LNCaP clone FGC (cell line): ENCODE measurements around the gene RFLNA.

Experiments
- DNase-seq: peaks from one replicate; pipeline ENCODE4 v3.0.0-alpha.2; 2011; ENCODE audit warnings: low read depth
- H3K4me3 ChIP-seq: 2 replicates; pipeline ENCODE4 v1.5.1; 2011; ENCODE audit warnings: mild to moderate bottlenecking, low read depth, low read length, control low read depth
- TF ChIP-seq, protein P1 (sequence below): IDR thresholded peaks from 2 replicates; pipeline ENCODE4 v1.5.1; 2012; ENCODE audit warnings: mild to moderate bottlenecking; ENCODE audit not compliant: control insufficient read depth, insufficient read depth; ENCODE audit errors: extremely low read depth

RFLNA gene

DNA sequence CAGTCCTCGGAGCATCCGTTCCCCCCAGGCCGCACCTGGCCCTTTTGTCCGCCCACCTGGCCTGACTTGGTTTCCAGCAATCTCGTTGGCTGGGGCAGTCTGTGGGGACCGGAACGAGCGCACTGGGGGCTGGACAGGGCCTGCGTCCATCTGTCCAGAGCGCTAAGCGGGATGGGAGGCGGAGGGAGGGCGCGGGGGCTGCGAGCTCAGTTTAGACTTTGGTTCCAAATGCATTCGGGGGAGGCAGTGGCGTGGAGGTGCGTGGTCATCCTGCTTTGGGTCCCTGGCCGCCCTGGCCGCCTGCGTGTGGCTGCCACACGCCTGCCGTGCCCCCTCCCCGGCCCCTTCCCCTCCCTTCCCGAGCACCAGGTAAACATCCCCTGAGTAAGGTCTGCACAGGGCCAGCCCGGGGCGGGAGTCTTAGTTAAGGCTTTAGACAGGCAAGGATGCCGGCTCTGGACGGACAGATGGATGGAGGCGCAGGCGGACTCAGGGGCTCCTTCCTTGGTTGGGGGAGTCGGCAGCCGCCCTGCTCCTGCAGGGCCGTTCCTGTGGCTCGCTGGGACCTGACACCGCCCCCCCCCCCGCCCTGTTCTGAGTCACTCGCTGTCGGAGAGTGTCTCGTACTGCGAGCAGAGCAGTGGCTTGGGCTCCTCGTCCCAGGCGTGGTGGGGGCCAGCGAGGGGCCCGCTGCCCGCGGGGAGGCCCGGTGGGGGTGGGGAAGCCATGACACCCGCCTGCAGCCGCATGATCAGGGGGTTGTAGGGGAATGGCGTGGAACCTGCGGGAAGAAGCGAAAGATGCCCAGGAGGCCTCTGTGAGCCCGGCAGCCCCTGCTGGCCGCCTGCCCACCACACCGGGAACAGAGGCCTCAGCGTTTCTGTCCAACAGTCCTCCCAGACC lies 30.2 kb downstream of the RFLNA start:
- TF ChIP-seq, protein P1, sequence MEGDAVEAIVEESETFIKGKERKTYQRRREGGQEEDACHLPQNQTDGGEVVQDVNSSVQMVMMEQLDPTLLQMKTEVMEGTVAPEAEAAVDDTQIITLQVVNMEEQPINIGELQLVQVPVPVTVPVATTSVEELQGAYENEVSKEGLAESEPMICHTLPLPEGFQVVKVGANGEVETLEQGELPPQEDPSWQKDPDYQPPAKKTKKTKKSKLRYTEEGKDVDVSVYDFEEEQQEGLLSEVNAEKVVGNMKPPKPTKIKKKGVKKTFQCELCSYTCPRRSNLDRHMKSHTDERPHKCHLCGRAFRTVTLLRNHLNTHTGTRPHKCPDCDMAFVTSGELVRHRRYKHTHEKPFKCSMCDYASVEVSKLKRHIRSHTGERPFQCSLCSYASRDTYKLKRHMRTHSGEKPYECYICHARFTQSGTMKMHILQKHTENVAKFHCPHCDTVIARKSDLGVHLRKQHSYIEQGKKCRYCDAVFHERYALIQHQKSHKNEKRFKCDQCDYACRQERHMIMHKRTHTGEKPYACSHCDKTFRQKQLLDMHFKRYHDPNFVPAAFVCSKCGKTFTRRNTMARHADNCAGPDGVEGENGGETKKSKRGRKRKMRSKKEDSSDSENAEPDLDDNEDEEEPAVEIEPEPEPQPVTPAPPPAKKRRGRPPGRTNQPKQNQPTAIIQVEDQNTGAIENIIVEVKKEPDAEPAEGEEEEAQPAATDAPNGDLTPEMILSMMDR: no peak
- no peak overlapping the region for H3K4me3 ChIP-seq
- DNase-seq: no peak

DNA sequence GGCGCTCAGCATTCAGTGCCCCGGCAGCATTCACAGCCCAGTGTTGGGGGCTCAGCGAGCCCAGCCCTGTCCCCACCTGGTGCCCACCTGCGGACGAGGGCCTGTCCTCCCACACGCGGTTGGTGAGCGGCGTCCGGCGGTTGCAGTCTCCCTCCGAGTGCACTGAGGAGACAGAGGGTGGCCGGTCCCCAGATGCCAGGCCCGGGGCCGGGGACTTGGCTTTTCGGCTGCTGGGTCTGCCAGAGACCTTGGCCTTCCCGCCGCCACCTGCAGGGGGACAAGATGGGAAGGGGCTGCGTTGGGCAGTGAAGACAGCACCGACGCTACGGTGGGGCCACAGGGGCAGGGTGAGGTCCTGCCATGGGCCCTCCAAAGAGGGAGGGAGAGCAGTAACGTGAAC lies 31.2 kb downstream of the RFLNA start:
- H3K4me3 ChIP-seq: no peak overlapping the region
- TF ChIP-seq, protein P1: no peak
- DNase-seq: no peak

- TF ChIP-seq, protein P1: no peak
- no peak for DNase-seq
- H3K4me3 ChIP-seq: no peak overlapping the region
Observed at GRCh38 chr12:124326871-124327270, 32.0 kb downstream of the RFLNA start.

DNA sequence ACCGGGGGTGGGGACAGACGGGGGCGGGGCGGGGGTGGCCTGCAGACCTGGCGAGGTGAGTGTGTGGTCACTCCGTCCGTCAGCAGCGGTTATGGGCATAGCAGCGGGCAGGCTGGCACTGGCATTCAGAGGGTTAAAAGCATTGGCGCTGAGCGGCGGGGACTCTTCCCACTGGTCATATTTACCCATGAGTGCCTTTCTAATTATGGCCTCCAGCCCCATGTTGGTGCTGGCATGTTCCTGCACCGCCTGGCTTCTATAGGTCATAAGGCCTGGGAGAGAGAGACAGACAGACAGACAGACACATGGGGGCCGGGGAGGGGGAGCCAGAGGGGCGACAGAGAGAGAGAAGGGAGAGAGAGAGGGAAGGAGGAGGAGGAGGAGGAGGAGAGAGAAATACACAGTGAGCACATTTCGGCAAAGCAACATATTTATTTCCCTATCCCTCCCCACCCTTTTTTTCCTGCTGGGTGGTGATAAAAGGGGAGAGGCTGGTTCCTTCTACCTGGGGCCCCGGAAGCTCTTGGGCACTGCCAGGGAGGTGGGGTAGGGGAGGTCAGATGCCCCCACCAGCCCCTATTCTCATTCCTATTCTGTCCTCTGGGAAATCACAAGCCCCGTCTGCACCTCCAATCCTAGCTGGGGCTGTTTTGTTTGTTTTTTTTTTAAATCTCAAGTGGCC lies 32.6 kb downstream of the RFLNA start:
- no peak overlapping the region for H3K4me3 ChIP-seq
- TF ChIP-seq, protein P1: no peak
- no peak for DNase-seq

- TF ChIP-seq, protein P1: no peak
- H3K4me3 ChIP-seq: no peak overlapping the region
- no peak for DNase-seq
Observed at GRCh38 chr12:124328116-124328515, 33.2 kb downstream of the RFLNA start.

- DNase-seq: no peak
- TF ChIP-seq, protein P1: no peak
- H3K4me3 ChIP-seq: no peak overlapping the region
Observed at GRCh38 chr12:124328636-124329035, 33.7 kb downstream of the RFLNA start.
